DOHH2 (cell line): ENCODE results near the gene SLC17A5.

Source experiments
- CTCF ChIP-seq: fragments of 200-600 bp; sonication (generic); IDR thresholded peaks from one replicate; pipeline ENCODE4 v1.5.1; 2014; ENCODE audit warnings: antibody characterized with exemption, mild to moderate bottlenecking, low read depth, low read length; ENCODE audit not compliant: poor library complexity, severe bottlenecking
- EZH2phosphoT487 ChIP-seq: fragments of 200-600 bp; sonication (generic); IDR thresholded peaks from 2 replicates; pipeline ENCODE4 v1.6.1; 2017; ENCODE audit warnings: borderline replicate concordance, mild to moderate bottlenecking, antibody characterized with exemption, low read length, moderate library complexity, mixed read lengths

- no peak for TF ChIP-seq CTCF
- TF ChIP-seq EZH2phosphoT487 = no peak
Measured at GRCh38 chr6:73648166-73648565, 5.6 kb downstream of the SLC17A5 start.
